Medulla oblongata (tissue), 1 donor: ENCODE results near the gene HPS1.
A peak's percentile ranks its signal among the peaks of the same experiment; 100 is the strongest.

Experiments used
- DNase-seq: peaks from one replicate; pipeline ENCODE4 v3.0.0-alpha.2; 2015; ENCODE audit errors: extremely low spot score

Gene HPS1

GRCh38 chr10:98411768-98412167 is 35.0 kb downstream of the HPS1 start:
- DNase-seq = no peak

GRCh38 chr10:98411166-98411565 is 35.6 kb downstream of the HPS1 start:
- DNase-seq = no peak

GRCh38 chr10:98410759-98411158 is 36.0 kb downstream of the HPS1 start:
- no peak for DNase-seq

- DNase-seq = no peak
Observed at GRCh38 chr10:98410135-98410743, 36.5 kb downstream of the HPS1 start.

GRCh38 chr10:98408799-98409198 is 37.9 kb downstream of the HPS1 start:
- DNase-seq = no peak

- DNase-seq = no peak
Observed at GRCh38 chr10:98407744-98408241, 38.9 kb downstream of the HPS1 start.

- DNase-seq = no peak
Observed at GRCh38 chr10:98407017-98407743, 39.6 kb downstream of the HPS1 start.

GRCh38 chr10:98405422-98405821 is 41.3 kb downstream of the HPS1 start:
- peak; percentile 45 for DNase-seq

GRCh38 chr10:98404571-98405359 is 42.0 kb downstream of the HPS1 start:
- no peak for DNase-seq

GRCh38 chr10:98403812-98404504 is 42.8 kb downstream of the HPS1 start:
- no peak for DNase-seq

GRCh38 chr10:98402931-98403718 is 43.6 kb downstream of the HPS1 start:
- DNase-seq = no peak

- no peak for DNase-seq
Observed at GRCh38 chr10:98402478-98402877, 44.3 kb downstream of the HPS1 start.

- no peak for DNase-seq
Observed at GRCh38 chr10:98400482-98400881, 46.3 kb downstream of the HPS1 start.

- no peak for DNase-seq
Observed at GRCh38 chr10:98399784-98400183, 47.0 kb downstream of the HPS1 start.

- no peak for DNase-seq
Observed at GRCh38 chr10:98397089-98397600, 49.6 kb downstream of the HPS1 start.

- no peak for DNase-seq
Observed at GRCh38 chr10:98396096-98397063, 50.4 kb downstream of the HPS1 start.

- DNase-seq = no peak
Observed at GRCh38 chr10:98394851-98395440, 51.8 kb downstream of the HPS1 start.

- peak; percentile 49 for DNase-seq
Observed at GRCh38 chr10:98391578-98391991, 55.1 kb downstream of the HPS1 start.

GRCh38 chr10:98391065-98391464 is 55.7 kb downstream of the HPS1 start:
- DNase-seq = no peak
